Coronary artery (tissue), 2 donors: Measurements from ENCODE around the gene ORC4.

Source experiments
- DNase-seq: peaks from one replicate; pipeline ENCODE4 v3.0.0-alpha.2; 2017; ENCODE audit warnings: low spot score
- H3K27ac ChIP-seq, 2 donors: fragments of 200-600 bp; sonication (generic); one replicate each; pipeline ENCODE4 v1.5.1; 2016 to 2019
- H3K4me3 ChIP-seq: fragments of 200-600 bp; sonication (generic); 2 replicates; pipeline ENCODE4 v1.5.1; 2016; ENCODE audit warnings: mild to moderate bottlenecking, moderate library complexity
- TF ChIP-seq, protein P1 (sequence below): fragments of 200-600 bp; sonication (generic); IDR thresholded peaks from one replicate; pipeline ENCODE4 v1.5.1; 2019; ENCODE audit warnings: antibody characterized with exemption

ORC4 gene

DNA sequence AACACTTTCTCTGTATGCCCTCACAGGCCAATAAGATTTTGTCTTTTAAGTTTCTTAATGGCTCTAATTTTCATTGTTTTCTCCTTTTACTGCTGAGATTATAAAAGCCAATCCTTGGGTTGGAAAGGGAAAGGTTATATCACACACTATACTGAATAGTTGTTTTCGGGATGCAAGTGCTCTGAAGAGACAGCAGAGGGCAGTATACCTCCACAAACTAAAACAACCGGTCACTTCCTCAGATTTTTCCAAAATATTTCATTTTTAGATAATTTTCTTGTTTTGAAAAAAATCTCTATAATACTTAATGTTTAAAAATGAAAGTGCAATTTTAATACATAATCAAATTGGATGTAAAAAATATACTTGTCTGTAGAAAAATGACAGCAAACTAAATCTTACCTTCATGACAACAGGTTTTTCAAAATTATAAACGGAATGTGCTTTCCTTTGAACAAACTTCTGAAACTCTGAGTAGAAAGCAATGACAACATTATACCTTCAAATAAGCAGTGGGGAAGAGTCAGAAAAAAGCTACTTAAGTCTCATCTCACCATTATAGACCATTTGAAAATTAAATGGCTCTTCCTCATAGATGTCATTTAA is 82.7 kb downstream of the ORC4 start:
- no peak for DNase-seq
- TF ChIP-seq, protein P1, sequence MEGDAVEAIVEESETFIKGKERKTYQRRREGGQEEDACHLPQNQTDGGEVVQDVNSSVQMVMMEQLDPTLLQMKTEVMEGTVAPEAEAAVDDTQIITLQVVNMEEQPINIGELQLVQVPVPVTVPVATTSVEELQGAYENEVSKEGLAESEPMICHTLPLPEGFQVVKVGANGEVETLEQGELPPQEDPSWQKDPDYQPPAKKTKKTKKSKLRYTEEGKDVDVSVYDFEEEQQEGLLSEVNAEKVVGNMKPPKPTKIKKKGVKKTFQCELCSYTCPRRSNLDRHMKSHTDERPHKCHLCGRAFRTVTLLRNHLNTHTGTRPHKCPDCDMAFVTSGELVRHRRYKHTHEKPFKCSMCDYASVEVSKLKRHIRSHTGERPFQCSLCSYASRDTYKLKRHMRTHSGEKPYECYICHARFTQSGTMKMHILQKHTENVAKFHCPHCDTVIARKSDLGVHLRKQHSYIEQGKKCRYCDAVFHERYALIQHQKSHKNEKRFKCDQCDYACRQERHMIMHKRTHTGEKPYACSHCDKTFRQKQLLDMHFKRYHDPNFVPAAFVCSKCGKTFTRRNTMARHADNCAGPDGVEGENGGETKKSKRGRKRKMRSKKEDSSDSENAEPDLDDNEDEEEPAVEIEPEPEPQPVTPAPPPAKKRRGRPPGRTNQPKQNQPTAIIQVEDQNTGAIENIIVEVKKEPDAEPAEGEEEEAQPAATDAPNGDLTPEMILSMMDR: peak; percentile 65
- H3K4me3 ChIP-seq: no peak overlapping the region
- no peak overlapping the region for H3K27ac ChIP-seq

DNA sequence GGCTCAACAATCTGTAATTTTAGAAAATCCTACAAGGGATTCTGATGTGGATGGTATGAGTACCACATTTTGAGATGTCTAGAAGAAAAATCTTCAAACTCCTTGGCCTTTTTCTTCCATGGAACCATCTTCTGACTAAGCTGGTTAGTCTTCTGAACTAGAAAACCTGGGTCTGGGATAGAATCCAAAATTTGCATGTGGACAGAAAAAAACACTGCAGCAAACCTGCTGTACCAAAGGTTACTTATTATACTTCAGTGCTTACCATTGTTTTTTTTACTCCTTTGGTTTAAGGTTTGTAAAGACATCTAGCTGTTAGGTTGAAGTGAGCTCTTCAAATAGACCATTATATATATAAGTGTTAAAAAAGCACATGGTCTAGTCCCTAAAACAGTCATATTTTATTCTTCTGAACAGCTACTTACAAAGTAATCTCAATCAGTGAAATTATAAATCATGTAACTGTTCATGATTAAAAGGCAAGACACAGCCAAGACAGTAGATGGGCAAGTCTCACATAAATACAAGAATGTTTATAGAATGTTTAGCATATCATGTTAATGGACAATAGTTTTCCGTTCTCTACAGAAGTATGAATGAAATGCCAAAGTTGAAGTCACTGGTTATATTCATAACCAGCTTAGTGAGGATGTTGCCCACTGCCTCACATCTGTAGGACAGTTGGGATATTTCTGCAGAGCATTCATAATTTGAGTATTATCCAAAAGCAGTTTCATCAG is 85.5 kb downstream of the ORC4 start:
- Histone ChIP-seq H3K4me3 (no peak overlapping the region), H3K27ac (no peak overlapping the region)
- TF ChIP-seq, protein P1: no peak
- no peak for DNase-seq

DNA sequence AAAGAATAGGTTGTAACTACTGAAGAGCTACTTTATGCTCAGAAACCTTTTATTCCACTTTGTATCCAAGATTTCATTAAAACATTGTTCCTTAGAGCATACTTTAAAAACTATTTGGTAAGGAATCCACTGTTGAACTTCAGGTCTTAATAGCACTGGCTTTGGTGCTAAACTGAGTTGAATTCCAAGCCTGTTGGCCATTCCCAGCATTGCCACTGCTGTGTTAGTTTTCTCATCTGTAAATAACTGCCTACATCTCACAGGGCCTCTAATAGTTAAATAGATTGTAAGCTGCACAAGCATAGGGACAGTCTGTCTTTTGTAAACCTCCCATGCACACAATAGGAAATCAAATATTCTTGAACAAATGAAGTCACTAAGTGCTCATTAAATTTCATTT is 86.6 kb downstream of the ORC4 start:
- Histone ChIP-seq H3K4me3 (no peak overlapping the region), H3K27ac (no peak overlapping the region)
- TF ChIP-seq, protein P1: no peak
- DNase-seq: no peak

DNA sequence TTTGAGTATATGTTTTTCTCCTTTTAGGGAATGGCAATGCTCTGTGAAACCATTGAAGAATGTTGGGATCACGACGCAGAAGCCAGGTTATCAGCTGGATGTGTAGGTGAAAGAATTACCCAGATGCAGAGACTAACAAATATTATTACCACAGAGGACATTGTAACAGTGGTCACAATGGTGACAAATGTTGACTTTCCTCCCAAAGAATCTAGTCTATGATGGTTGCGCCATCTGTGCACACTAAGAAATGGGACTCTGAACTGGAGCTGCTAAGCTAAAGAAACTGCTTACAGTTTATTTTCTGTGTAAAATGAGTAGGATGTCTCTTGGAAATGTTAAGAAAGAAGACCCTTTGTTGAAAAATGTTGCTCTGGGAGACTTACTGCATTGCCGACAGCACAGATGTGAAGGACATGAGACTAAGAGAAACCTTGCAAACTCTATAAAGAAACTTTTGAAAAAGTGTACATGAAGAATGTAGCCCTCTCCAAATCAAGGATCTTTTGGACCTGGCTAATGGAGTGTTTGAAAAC is 93.4 kb downstream of the ORC4 start:
- no peak for DNase-seq
- TF ChIP-seq, protein P1: no peak
- H3K4me3 ChIP-seq: no peak overlapping the region
- H3K27ac ChIP-seq: no peak overlapping the region

DNA sequence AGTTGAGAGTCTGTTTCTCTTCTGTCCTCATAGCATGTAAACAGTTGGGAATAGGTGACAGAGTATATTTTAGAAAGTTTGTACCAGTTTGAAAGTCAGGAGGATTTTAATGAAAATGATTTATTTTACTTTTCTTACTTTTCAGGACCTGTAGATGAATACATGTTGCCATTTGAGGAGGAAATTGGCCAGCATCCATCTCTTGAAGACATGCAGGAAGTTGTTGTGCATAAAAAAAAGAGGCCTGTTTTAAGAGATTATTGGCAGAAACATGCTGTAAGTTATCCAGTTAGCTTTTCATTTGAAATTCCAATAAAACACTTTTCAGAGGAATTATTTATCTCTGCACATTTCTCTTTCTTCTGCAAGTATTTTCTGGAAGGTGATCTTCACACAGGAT is 94.7 kb downstream of the ORC4 start:
- no peak for DNase-seq
- TF ChIP-seq, protein P1: no peak
- Histone ChIP-seq H3K4me3 (no peak overlapping the region), H3K27ac (no peak overlapping the region)

DNA sequence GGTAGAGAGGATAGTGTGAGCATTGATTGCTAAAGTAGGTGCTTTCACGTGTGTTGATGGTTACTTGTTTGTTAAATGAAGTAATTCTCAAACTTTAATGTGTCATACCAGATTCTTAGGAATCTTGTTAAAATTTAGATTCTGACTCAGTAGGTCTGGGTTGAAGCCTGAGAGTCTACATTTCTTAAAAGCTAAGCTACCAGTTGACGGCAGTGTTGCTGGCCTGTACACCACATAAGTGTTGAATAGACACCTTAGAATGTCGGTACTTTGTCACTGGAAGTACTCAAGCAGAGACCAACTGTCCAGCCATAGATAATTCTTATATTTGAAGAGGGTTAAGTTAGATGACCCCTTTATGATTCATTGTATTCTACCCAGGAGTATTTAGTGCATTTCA is 95.9 kb downstream of the ORC4 start:
- no peak for DNase-seq
- TF ChIP-seq, protein P1: no peak
- H3K4me3 ChIP-seq: no peak overlapping the region
- no peak overlapping the region for H3K27ac ChIP-seq

DNA sequence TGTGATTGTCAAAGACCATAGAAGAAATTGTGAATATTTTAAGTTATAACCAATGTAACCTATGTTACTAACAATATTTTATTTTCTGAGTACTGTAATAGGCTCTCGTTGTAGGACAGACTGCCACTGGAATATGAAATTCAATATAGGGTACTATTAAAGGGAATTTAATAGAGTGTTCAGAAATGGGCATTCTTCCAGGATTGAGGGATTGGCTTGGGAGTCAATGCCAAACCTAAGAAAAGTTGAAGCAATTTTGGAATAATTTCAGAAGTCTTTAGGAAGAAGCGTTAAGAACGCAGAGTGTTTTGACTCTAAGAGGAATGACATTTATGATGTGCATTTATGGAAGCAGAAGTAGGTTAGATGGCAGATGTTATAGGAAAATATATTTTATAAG is 96.7 kb downstream of the ORC4 start:
- no peak for DNase-seq
- Histone ChIP-seq H3K27ac (no peak overlapping the region), H3K4me3 (no peak overlapping the region)
- TF ChIP-seq, protein P1: no peak
